K562 (cell line): ENCODE data around the gene APLF. TPM values are rescaled to one million over a fixed set of nuclear protein-coding genes. Genes with fewer than 3 reads are reported as not detected.
"Not testable (repeated sequence)": the region's sequence is repeated elsewhere in the genome, so short reads cannot be mapped to it uniquely, and the experiment has no call there.

Source experiments
- ATAC-seq: fragments of 200-7000 bp; cut with Tn5 transposase; 3 replicates; pipeline ENCODE4 v1.9.1; 2020; ENCODE audit warnings: moderate library complexity
- BruUV-seq: library from RNA; stranded (reverse); fragments of 400-500 nt; replicated peaks from 2 replicates; lab custom pipeline; 2021; lab: Mats Ljungman, UMichigan
- CTCF ChIA-PET: fragments of 300-600 bp; formaldehyde crosslinking; extraction: SDS; loops from one replicate; lab custom pipeline; 2021; ENCODE audit warnings: low intra/inter-chr PET ratio; lab: Yijun Ruan, JAX
- POLR2A ChIA-PET: fragments of 300-600, 350-650 bp; sonication (Branson Sonifier 250); formaldehyde crosslinking; extraction: SDS; loops from one replicate; lab custom pipeline; 2021; ENCODE audit warnings: antibody characterized with exemption, inconsistent platforms; lab: Yijun Ruan, JAX
- DNase-seq, 4 experiments: peaks; one replicate each; pipeline versions ENCODE4 v3.0.0 to v3.0.0-alpha.2; 2011 to 2018; ENCODE audit warnings: low spot score in 3 of 4, mixed read lengths in 3 of 4; ENCODE audit errors: extremely low read depth in 1 of 4
- FAIRE-seq: peaks from 2 replicates; lab custom pipeline; 2011; peaks lifted over from hg19 to GRCh38; lab: Jason Lieb, UNC
- H2AFZ ChIP-seq: 2 replicates; pipeline ENCODE4 v1.6.0; 2011; ENCODE audit warnings: low read depth, low read length, control low read depth, inconsistent platforms
- H3K27ac ChIP-seq: fragments of 200-600 bp; 3 replicates; pipeline ENCODE4 v1.8.0; 2011; ENCODE audit warnings: low read depth, mild to moderate bottlenecking, control low read depth, inconsistent platforms, low read length, moderate library complexity, mixed read lengths; ENCODE audit errors: extremely low read depth
- H3K27me3 ChIP-seq, 2 experiments: fragments of 300-600 bp in 1 of 2; 2 replicates in 1 of 2; 3 replicates in 1 of 2; pipeline versions ENCODE4 v1.6.0 to v1.8.0; 2011; ENCODE audit warnings: inconsistent platforms in 2 of 2, low read length in 2 of 2, mild to moderate bottlenecking in 1 of 2, mixed read lengths in 1 of 2, moderate library complexity in 1 of 2; ENCODE audit not compliant: control insufficient read depth in 2 of 2, insufficient read depth in 2 of 2
- H3K36me3 ChIP-seq: fragments of 300-600 bp; 3 replicates; pipeline ENCODE4 v1.8.0; 2011; ENCODE audit warnings: mild to moderate bottlenecking, low read length, inconsistent platforms; ENCODE audit not compliant: control insufficient read depth, insufficient read depth
- H3K4me1 ChIP-seq, 2 experiments: fragments of 200-600 bp in 1 of 2; replicated peaks in 1 of 2; 2 replicates in 1 of 2; 3 replicates in 1 of 2; pipeline versions ENCODE4 v1.5.1 to v1.8.0; 2011; ENCODE audit warnings: inconsistent platforms in 2 of 2, low read length in 2 of 2, mild to moderate bottlenecking in 1 of 2, mixed read lengths in 1 of 2, moderate library complexity in 1 of 2; ENCODE audit not compliant: control insufficient read depth in 2 of 2, insufficient read depth in 2 of 2
- H3K4me2 ChIP-seq: 2 replicates; pipeline ENCODE4 v1.6.1; 2011; ENCODE audit warnings: low read length, control low read depth, inconsistent platforms, mixed read lengths; ENCODE audit not compliant: insufficient read depth
- H3K4me3 ChIP-seq: fragments of 200-600 bp; sonication (generic), shearing (Covaris generic); 2 replicates; pipeline ENCODE4 v1.5.1; 2016; ENCODE audit warnings: control low read depth, inconsistent platforms
- H3K79me2 ChIP-seq: fragments of 200-600 bp; 3 replicates; pipeline ENCODE4 v1.8.0; 2011; ENCODE audit warnings: low read length, inconsistent platforms; ENCODE audit not compliant: control insufficient read depth, insufficient read depth
- H3K9ac ChIP-seq, 2 experiments: 2 replicates each; pipeline versions ENCODE4 v1.6.0 to v1.6.1; 2011; ENCODE audit warnings: low read depth in 2 of 2, low read length in 2 of 2, control low read depth in 1 of 2, inconsistent platforms in 1 of 2, mild to moderate bottlenecking in 1 of 2, mixed read lengths in 1 of 2; ENCODE audit not compliant: insufficient read depth in 1 of 2
- H3K9me1 ChIP-seq: one replicate; pipeline ENCODE4 v1.6.0; 2011; ENCODE audit warnings: inconsistent platforms, mild to moderate bottlenecking, low read length, moderate library complexity; ENCODE audit not compliant: control insufficient read depth, insufficient read depth
- H3K9me3 ChIP-seq: replicated peaks from 2 replicates; pipeline ENCODE4 v1.5.1; 2011; ENCODE audit warnings: low read depth, low read length, inconsistent platforms; ENCODE audit not compliant: control insufficient read depth, insufficient read depth
- H4K20me1 ChIP-seq: replicated peaks from 2 replicates; pipeline ENCODE4 v1.6.1; 2011; ENCODE audit warnings: low read length, inconsistent platforms, mixed read lengths; ENCODE audit not compliant: control insufficient read depth, insufficient read depth
- CEBPG ChIP-seq, 3 experiments: fragments of 200-800 bp in 1 of 3; sonication (Bioruptor generic) in 1 of 3; sonication (generic) in 1 of 3; formaldehyde crosslinking in 1 of 3; IDR thresholded peaks in 2 of 3; conservative IDR thresholded peaks in 1 of 3; 2 replicates each; pipeline versions ENCODE4 v1.6.1 to v1.8.0; 2016 to 2022; ENCODE audit warnings: missing compliant biosample characterization in 2 of 3, missing genetic modification characterization in 2 of 3, mild to moderate bottlenecking in 1 of 3, missing genetic modification reagents in 1 of 3
- JUND ChIP-seq, 2 experiments: IDR thresholded peaks; 2 replicates in 1 of 2; 3 replicates in 1 of 2; pipeline ENCODE4 v1.6.1; 2011; ENCODE audit warnings: borderline replicate concordance in 2 of 2, low read depth in 2 of 2, low read length in 2 of 2, improper control_type of control experiment in 1 of 2, missing biosample characterization in 1 of 2, missing genetic modification characterization in 1 of 2, missing genetic modification reagents in 1 of 2
- WGBS: fragments of 100-300 bp; shearing (Covaris generic); methylation state at CpG from one replicate; pipeline ENCODE4 v1.1.6; 2016; ENCODE audit warnings: low coverage, mixed read lengths; ENCODE audit not compliant: insufficient coverage; ENCODE audit errors: missing lambda C conversion rate; 5-methylcytosine and 5-hydroxymethylcytosine counted together
- in situ Hi-C: fragments of 300-500 bp; cut with MboI; formaldehyde crosslinking; loops from 4 replicates; pipeline ENCODE4 v1.15.0; 2018; ENCODE audit warnings: inconsistent platforms, mixed read lengths
- intact Hi-C: fragments of 100-400 bp; cut with micrococcal nuclease; formaldehyde crosslinking; loops from 2 replicates; pipeline ENCODE4 v1.14.2; 2022
- polyA plus RNA-seq, 8 experiments: library from polyadenylated mRNA; depleted of rRNA in 4 of 8; stranded (reverse) in 5 of 8; unstranded in 3 of 8; fragments of >200 nt; fragmentation: Nextera tagmentation in 2 of 8; fragmentation: Illumina TruSeq in 1 of 8; extraction: Ambion mirVana in 2 of 8; extraction: Trizol in 1 of 8; gene quantifications; 2 replicates each; pipeline versions ENCODE4 v1.2.1 to v1.2.3, GENCODE V29; 2011 to 2014; ENCODE audit warnings: inconsistent platforms in 1 of 8, missing spikeins in 1 of 8
- total RNA-seq, 7 experiments: library from RNA; depleted of rRNA in 6 of 7; stranded (reverse); fragments of >200 nt in 6 of 7; fragmentation: Illumina TruSeq in 2 of 7; extraction: Trizol in 2 of 7; gene quantifications; 2 replicates each; pipeline versions ENCODE4 v1.2.1 to v1.2.3, GENCODE V29; 2011 to 2021; ENCODE audit warnings: low replicate concordance in 1 of 7
- TF ChIP-seq, protein P1 (sequence below), 2 experiments: fragments of 450-650 bp in 1 of 2; sonication (generic) in 1 of 2; formaldehyde crosslinking in 1 of 2; IDR thresholded peaks in 1 of 2; conservative IDR thresholded peaks in 1 of 2; 2 replicates each; pipeline versions ENCODE4 v1.6.1 to v1.8.1; 2016 to 2023; ENCODE audit warnings: mild to moderate bottlenecking in 2 of 2, moderate library complexity in 2 of 2, inconsistent platforms in 1 of 2, missing genetic modification reagents in 1 of 2

APLF gene
- total and polyA plus RNA-seq, 9 of the 15 experiments (the other 6 are each of a cell fraction or from before 2014, with no cell fraction given) = 0.07 to 1.1 (median 0.71) TPM

DNA sequence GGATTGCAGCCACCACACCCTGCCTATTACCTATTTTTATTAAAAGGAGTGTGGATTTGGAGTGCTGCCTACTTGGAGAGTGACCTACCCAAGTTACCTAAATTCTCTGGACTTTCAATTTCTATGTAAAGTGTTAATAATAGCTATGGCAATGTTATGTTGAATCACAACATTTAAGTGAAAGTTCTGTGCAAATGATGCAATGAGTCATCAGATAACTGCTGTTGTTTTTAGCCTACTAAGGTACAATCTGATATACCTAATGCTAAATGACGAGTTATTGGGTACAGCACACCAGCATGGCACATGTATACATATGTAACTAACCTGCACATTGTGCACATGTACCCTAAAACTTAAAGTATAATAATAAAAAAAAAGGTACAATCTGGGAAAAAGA lies 21.2 kb downstream of the APLF start:
- POLR2A ChIA-PET = interaction anchor here (1.3 kb wide), 1 partner anchor 16 kb away, joined by 3 read pairs; no protein-coding TSS in a partner anchor
- H3K27ac ChIP-seq; H3K27me3 ChIP-seq; TF ChIP-seq JUND (IDR thresholded peaks at IDR 0.05; ENCODE audit: borderline replicate concordance, low read depth, low read length); CEBPG (CRISPR knock-in tag; IDR thresholded peaks at IDR 0.05): not testable (repeated sequence)
- TF ChIP-seq, protein P1, sequence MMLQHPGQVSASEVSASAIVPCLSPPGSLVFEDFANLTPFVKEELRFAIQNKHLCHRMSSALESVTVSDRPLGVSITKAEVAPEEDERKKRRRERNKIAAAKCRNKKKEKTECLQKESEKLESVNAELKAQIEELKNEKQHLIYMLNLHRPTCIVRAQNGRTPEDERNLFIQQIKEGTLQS (IDR thresholded peaks at IDR 0.05) = peak; percentile 58
- TF ChIP-seq, protein P1 (CRISPR knock-in tag; conservative IDR thresholded peaks at IDR 0.05) = not testable (repeated sequence)
- 0 out of 3 replicates have a peak, but pooled peaks have one; percentile 11 for TF ChIP-seq JUND (tag; IDR thresholded peaks at IDR 0.05; ENCODE audit: borderline replicate concordance, low read depth, low read length)
- peak in 1 of 2 experiments; percentile 61; a peak in 2 of 4 replicates for TF ChIP-seq CEBPG (tag; conservative IDR thresholded peaks at IDR 0.05 in 1 of 2, IDR thresholded peaks at IDR 0.05 in 1 of 2)
- TF ChIP-seq, all 486 proteins: peak for 3; not testable (repeated sequence) for 483
- H3K4me2 ChIP-seq, H3K9me3 ChIP-seq, H3K9ac ChIP-seq, H3K4me3 ChIP-seq, H4K20me1 ChIP-seq, H3K4me1 ChIP-seq, H2AFZ ChIP-seq, BruUV-seq, DNase-seq, ATAC-seq, FAIRE-seq, H3K36me3 ChIP-seq, H3K9me1 ChIP-seq, H3K79me2 ChIP-seq: not testable (repeated sequence)
- intact Hi-C loops = loop anchor here (5.0 kb wide), 1 partner anchor 109 kb away; no protein-coding TSS in a partner anchor
- in situ Hi-C loops = loop anchor here (10.0 to 25.0 kb wide), 2 partner anchors 149 to 216 kb away; partner anchors contain the start of gene PROKR1
- CTCF ChIA-PET = interaction anchor here (1.9 kb wide), 1 partner anchor 158 kb away, joined by 11 read pairs; no protein-coding TSS in a partner anchor
- WGBS = 40% methylated on average over 1 of the region's 1 CpG
